Mesendoderm (in vitro differentiated cells): ENCODE data around the gene BMS1.

Experiments used
- DNase-seq: peaks from one replicate; pipeline ENCODE4 v3.0.0; 2013
- H2AK5ac ChIP-seq: 2 replicates; pipeline ENCODE4 v1.6.1; 2013; ENCODE audit warnings: low read length, inconsistent platforms
- H2BK120ac ChIP-seq: 2 replicates; pipeline ENCODE4 v1.6.1; 2013; ENCODE audit warnings: low read depth, mild to moderate bottlenecking, low read length, moderate library complexity, mixed read lengths
- H2BK15ac ChIP-seq: replicated peaks from 2 replicates; pipeline ENCODE4 v1.6.1; 2013; ENCODE audit warnings: low read depth, mild to moderate bottlenecking, moderate library complexity
- H2BK5ac ChIP-seq: 2 replicates; pipeline ENCODE4 v1.6.1; 2013; ENCODE audit warnings: low read length, inconsistent platforms
- H3K18ac ChIP-seq: 2 replicates; pipeline ENCODE4 v1.6.1; 2013; ENCODE audit warnings: mild to moderate bottlenecking, low read length, mixed read lengths
- H3K23ac ChIP-seq: one replicate; pipeline ENCODE4 v1.6.1; 2013; ENCODE audit warnings: low read length
- H3K27ac ChIP-seq: 2 replicates; pipeline ENCODE4 v1.5.1; 2013; ENCODE audit warnings: low read depth, mild to moderate bottlenecking, inconsistent platforms, low read length, moderate library complexity
- H3K27me3 ChIP-seq: 2 replicates; pipeline ENCODE4 v1.6.1; 2013; ENCODE audit warnings: low read length, control low read depth, mild to moderate bottlenecking, inconsistent platforms; ENCODE audit not compliant: insufficient read depth, poor library complexity
- H3K36me3 ChIP-seq: 2 replicates; pipeline ENCODE4 v1.6.1; 2013; ENCODE audit warnings: low read length, inconsistent platforms; ENCODE audit not compliant: control insufficient read depth, insufficient read depth
- H3K4ac ChIP-seq: one replicate; pipeline ENCODE4 v1.6.1; 2013; ENCODE audit warnings: low read depth, mild to moderate bottlenecking, low read length, moderate library complexity
- H3K4me1 ChIP-seq: 2 replicates; pipeline ENCODE4 v1.6.1; 2013; ENCODE audit warnings: low read depth, low read length, inconsistent platforms; ENCODE audit not compliant: control insufficient read depth
- H3K4me2 ChIP-seq: 2 replicates; pipeline ENCODE4 v1.6.1; 2013; ENCODE audit warnings: low read length
- H3K4me3 ChIP-seq: 2 replicates; pipeline ENCODE4 v1.5.1; 2013; ENCODE audit warnings: mild to moderate bottlenecking, low read length
- H3K56ac ChIP-seq: one replicate; pipeline ENCODE4 v1.6.1; 2013; ENCODE audit warnings: low read length
- H3K79me1 ChIP-seq: 2 replicates; pipeline ENCODE4 v1.6.1; 2013; ENCODE audit warnings: low read length, inconsistent platforms
- H3K79me2 ChIP-seq: 2 replicates; pipeline ENCODE4 v1.6.1; 2013; ENCODE audit warnings: mild to moderate bottlenecking, low read length; ENCODE audit not compliant: control insufficient read depth, insufficient read depth
- H3K9ac ChIP-seq: 2 replicates; pipeline ENCODE4 v1.6.1; 2013; ENCODE audit warnings: low read length, inconsistent platforms
- H4K5ac ChIP-seq: one replicate; pipeline ENCODE4 v1.6.1; 2013; ENCODE audit warnings: low read length
- H4K8ac ChIP-seq: one replicate; pipeline ENCODE4 v1.6.1; 2013; ENCODE audit warnings: low read depth, mild to moderate bottlenecking, control low read depth, low read length, moderate library complexity
- WGBS: extraction: QIAGEN DNeasy Blood & Tissue Kit; methylation state at CpG from one replicate; pipeline ENCODE4 v1.1.7; 2013; ENCODE audit warnings: low lambda C conversion rate, missing lambda C conversion rate; ENCODE audit not compliant: insufficient coverage; ENCODE audit errors: extremely low coverage; 5-methylcytosine and 5-hydroxymethylcytosine counted together

The BMS1 gene

DNA sequence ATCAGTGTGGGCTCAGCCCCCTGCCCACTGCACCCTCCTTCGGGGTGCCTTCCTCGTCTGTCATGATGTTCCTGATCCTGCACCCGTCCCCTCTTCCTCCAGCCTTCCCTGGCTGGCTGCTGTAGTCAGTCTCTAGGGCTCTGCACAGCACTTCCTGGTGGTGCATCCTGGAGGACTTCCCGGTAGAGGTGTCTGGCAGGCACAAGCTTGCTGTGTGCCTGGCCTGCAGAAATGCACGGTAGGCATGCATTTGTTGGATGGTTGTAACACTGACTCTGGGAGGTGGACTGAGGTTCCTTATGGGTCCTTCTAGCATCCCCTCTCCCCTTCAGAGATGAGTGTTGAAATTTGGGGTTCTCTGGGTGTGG, 92.8 kb downstream of the BMS1 start:
- Histone ChIP-seq H3K23ac (no peak overlapping the region), H3K4me2 (no peak overlapping the region), H3K4me3 (no peak overlapping the region), H3K4ac (no peak overlapping the region), H3K9ac (no peak overlapping the region), H3K36me3 (no peaks in the 10 kb centered on the region), H3K79me1 (no peaks in the 10 kb centered on the region), H4K5ac (no peak overlapping the region), H2BK120ac (no peak overlapping the region), H3K4me1 (no peaks in the 10 kb centered on the region), H4K8ac (no peak overlapping the region), H3K79me2 (no peaks in the 10 kb centered on the region), H3K56ac (no peak overlapping the region), H2AK5ac (no peak overlapping the region), H3K18ac (no peak overlapping the region), H2BK5ac (no peak overlapping the region), H3K27me3 (no peaks in the 10 kb centered on the region), H2BK15ac (no peak overlapping the region), H3K27ac (no peak overlapping the region)
- DNase-seq, result no peak
- no CpG with 5 or more reads among the region's 5 CpGs for WGBS

DNA sequence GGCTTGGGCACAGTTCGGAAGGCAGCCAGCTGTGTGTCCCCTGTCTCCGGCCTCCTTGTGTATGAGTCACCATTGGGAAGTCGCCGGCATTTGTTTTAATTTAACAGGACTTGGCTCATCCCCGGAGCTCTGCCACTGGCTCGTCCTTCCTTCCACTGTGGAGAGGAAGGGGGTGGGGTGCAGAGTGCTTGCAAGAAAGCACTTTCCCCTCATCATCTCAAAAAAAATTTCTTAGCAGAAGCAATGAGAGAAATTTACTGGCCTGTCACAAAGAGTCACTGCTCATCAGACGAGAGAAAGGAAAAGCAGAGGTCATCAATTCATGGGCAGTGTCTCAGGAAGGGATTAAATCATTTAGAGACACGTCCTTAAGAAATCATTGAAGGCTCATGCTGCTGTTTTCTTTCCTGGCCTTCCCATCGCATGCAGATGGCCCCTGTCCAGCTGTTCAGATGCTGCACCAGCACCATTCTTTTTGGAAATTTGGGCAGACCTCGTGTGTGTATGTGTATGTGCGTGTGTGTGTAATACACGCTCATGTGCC, 93.3 kb downstream of the BMS1 start:
- no peaks in the 10 kb centered on the region for H3K27me3 ChIP-seq
- H2BK15ac ChIP-seq, result no peak overlapping the region
- no peaks in the 10 kb centered on the region for H3K79me1 ChIP-seq
- H3K23ac ChIP-seq, result no peak overlapping the region
- no peak overlapping the region for H3K18ac ChIP-seq
- H3K4me1 ChIP-seq, result no peaks in the 10 kb centered on the region
- no peak overlapping the region for H3K27ac ChIP-seq
- H3K9ac ChIP-seq, result no peak overlapping the region
- H3K4me3 ChIP-seq, result no peak overlapping the region
- H3K4ac ChIP-seq, result no peak overlapping the region
- peak; percentile 23 for DNase-seq
- no peaks in the 10 kb centered on the region for H3K79me2 ChIP-seq
- no peak overlapping the region for H4K8ac ChIP-seq
- no peak overlapping the region for H2BK120ac ChIP-seq
- H3K56ac ChIP-seq, result no peak overlapping the region
- no peak overlapping the region for H3K4me2 ChIP-seq
- H4K5ac ChIP-seq, result no peak overlapping the region
- no CpG with 5 or more reads among the region's 12 CpGs for WGBS
- H2BK5ac ChIP-seq, result no peak overlapping the region
- no peak overlapping the region for H2AK5ac ChIP-seq
- H3K36me3 ChIP-seq, result no peaks in the 10 kb centered on the region

- H2BK15ac ChIP-seq, result no peak overlapping the region
- no peak overlapping the region for H3K4ac ChIP-seq
- H3K27ac ChIP-seq, result no peak overlapping the region
- H4K5ac ChIP-seq, result no peak overlapping the region
- no peak overlapping the region for H3K9ac ChIP-seq
- H2AK5ac ChIP-seq, result no peak overlapping the region
- no peaks in the 10 kb centered on the region for H3K36me3 ChIP-seq
- H3K79me1 ChIP-seq, result no peaks in the 10 kb centered on the region
- H3K4me3 ChIP-seq, result no peak overlapping the region
- no peak overlapping the region for H4K8ac ChIP-seq
- H3K4me1 ChIP-seq, result no peaks in the 10 kb centered on the region
- H2BK5ac ChIP-seq, result no peak overlapping the region
- WGBS, result no CpG with 5 or more reads among the region's 9 CpGs
- no peak overlapping the region for H3K18ac ChIP-seq
- no peak for DNase-seq
- H3K23ac ChIP-seq, result no peak overlapping the region
- no peak overlapping the region for H2BK120ac ChIP-seq
- no peaks in the 10 kb centered on the region for H3K79me2 ChIP-seq
- H3K4me2 ChIP-seq, result no peak overlapping the region
- H3K56ac ChIP-seq, result no peak overlapping the region
- no peaks in the 10 kb centered on the region for H3K27me3 ChIP-seq
These were observed 93.9 kb downstream of the BMS1 start for GRCh38 chr10:42876476-42876875.

GRCh38 chr10:42876945-42877344, 94.3 kb downstream of the BMS1 start:
- Histone ChIP-seq H3K4me1 (no peaks in the 10 kb centered on the region), H3K79me1 (no peaks in the 10 kb centered on the region), H3K36me3 (no peaks in the 10 kb centered on the region), H2BK5ac (no peak overlapping the region), H2BK15ac (no peak overlapping the region), H3K79me2 (no peaks in the 10 kb centered on the region), H3K18ac (no peak overlapping the region), H3K27me3 (no peaks in the 10 kb centered on the region), H4K8ac (no peak overlapping the region), H4K5ac (no peak overlapping the region), H3K4ac (no peak overlapping the region), H3K4me2 (no peak overlapping the region), H3K9ac (no peak overlapping the region), H2BK120ac (no peak overlapping the region), H3K4me3 (no peak overlapping the region), H3K56ac (no peak overlapping the region), H3K23ac (no peak overlapping the region), H2AK5ac (no peak overlapping the region), H3K27ac (no peak overlapping the region)
- no CpG with 5 or more reads among the region's 6 CpGs for WGBS
- DNase-seq, result no peak

GRCh38 chr10:42877496-42878030, 95.0 kb downstream of the BMS1 start:
- no CpG with 5 or more reads among the region's 4 CpGs for WGBS
- no peaks in the 10 kb centered on the region for H3K36me3 ChIP-seq
- H3K79me2 ChIP-seq, result no peaks in the 10 kb centered on the region
- H3K9ac ChIP-seq, result no peak overlapping the region
- no peak overlapping the region for H2BK5ac ChIP-seq
- no peak overlapping the region for H2AK5ac ChIP-seq
- no peak overlapping the region for H3K4me2 ChIP-seq
- no peak overlapping the region for H3K23ac ChIP-seq
- no peak overlapping the region for H4K5ac ChIP-seq
- no peak overlapping the region for H3K27ac ChIP-seq
- no peaks in the 10 kb centered on the region for H3K79me1 ChIP-seq
- no peaks in the 10 kb centered on the region for H3K27me3 ChIP-seq
- no peak overlapping the region for H3K56ac ChIP-seq
- no peak overlapping the region for H3K4me3 ChIP-seq
- H2BK120ac ChIP-seq, result no peak overlapping the region
- no peak overlapping the region for H2BK15ac ChIP-seq
- no peak overlapping the region for H3K18ac ChIP-seq
- H3K4ac ChIP-seq, result no peak overlapping the region
- DNase-seq, result no peak
- H3K4me1 ChIP-seq, result no peaks in the 10 kb centered on the region
- H4K8ac ChIP-seq, result no peak overlapping the region

GRCh38 chr10:42878134-42878820, 95.7 kb downstream of the BMS1 start:
- no peak overlapping the region for H2AK5ac ChIP-seq
- no peaks in the 10 kb centered on the region for H3K27me3 ChIP-seq
- no peak overlapping the region for H4K5ac ChIP-seq
- no peak overlapping the region for H2BK120ac ChIP-seq
- H2BK15ac ChIP-seq, result no peak overlapping the region
- H3K4me3 ChIP-seq, result no peak overlapping the region
- WGBS, result no CpG with 5 or more reads among the region's 13 CpGs
- no peak overlapping the region for H3K56ac ChIP-seq
- H3K23ac ChIP-seq, result no peak overlapping the region
- H3K27ac ChIP-seq, result no peak overlapping the region
- H3K4ac ChIP-seq, result no peak overlapping the region
- no peak overlapping the region for H3K4me2 ChIP-seq
- no peak overlapping the region for H2BK5ac ChIP-seq
- H3K36me3 ChIP-seq, result no peaks in the 10 kb centered on the region
- H3K4me1 ChIP-seq, result no peaks in the 10 kb centered on the region
- no peak overlapping the region for H3K18ac ChIP-seq
- no peak overlapping the region for H3K9ac ChIP-seq
- no peaks in the 10 kb centered on the region for H3K79me1 ChIP-seq
- H3K79me2 ChIP-seq, result no peaks in the 10 kb centered on the region
- H4K8ac ChIP-seq, result no peak overlapping the region
- DNase-seq, result no peak
